22Rv1 (cell line): ENCODE results near the gene PRSS53.

Source experiments
- CTCF ChIP-seq: fragments of 450-650 bp; IDR thresholded peaks from 2 replicates; pipeline ENCODE4 v1.5.1; 2017; ENCODE audit warnings: mild to moderate bottlenecking
- ZFX ChIP-seq: fragments of 450-650 bp; IDR thresholded peaks from 2 replicates; pipeline ENCODE4 v1.6.1; 2017; ENCODE audit warnings: antibody characterized with exemption, borderline replicate concordance

GRCh38 chr16:31043352-31043751 lies 45.4 kb downstream of the PRSS53 start:
- TF ChIP-seq CTCF (no peak), ZFX (no peak)
